CD8-positive, alpha-beta memory T cell (primary cell): ENCODE results near the gene TMEM120A. TPM values are rescaled to one million over a fixed set of nuclear protein-coding genes. Genes with fewer than 3 reads are reported as not detected.

Experiments
- CTCF ChIA-PET: fragments of 350-600 bp; sonication (Branson Sonifier 250); formaldehyde crosslinking; loops from one replicate; lab custom pipeline; 2021; ENCODE audit warnings: antibody characterized with exemption; lab: Charles Lee
- POLR2A ChIA-PET: fragments of 350-600 bp; sonication (Branson Sonifier 250); formaldehyde crosslinking; loops from one replicate; lab custom pipeline; 2021; ENCODE audit warnings: antibody characterized with exemption; lab: Charles Lee
- DNase-seq, 5 donors: peaks; one replicate each; pipeline versions ENCODE4 v3.0.0 to v3.0.0-alpha.2; 2020 to 2022; ENCODE audit warnings: mixed read lengths in 1 of 5
- H3K27ac ChIP-seq: one replicate; pipeline ENCODE4 v1.7.0; 2013; ENCODE audit warnings: low read depth, mild to moderate bottlenecking, low read length, moderate library complexity
- H3K27me3 ChIP-seq: 2 replicates; pipeline ENCODE4 v1.7.0; 2013; ENCODE audit warnings: low read length, mild to moderate bottlenecking; ENCODE audit not compliant: insufficient read depth, poor library complexity, severe bottlenecking
- H3K36me3 ChIP-seq: 2 replicates; pipeline ENCODE4 v1.7.0; 2013; ENCODE audit warnings: mild to moderate bottlenecking, low read length, moderate library complexity; ENCODE audit not compliant: insufficient read depth
- H3K4me1 ChIP-seq: 2 replicates; pipeline ENCODE4 v1.7.0; 2013; ENCODE audit warnings: mild to moderate bottlenecking, low read length, moderate library complexity; ENCODE audit not compliant: insufficient read depth
- H3K4me3 ChIP-seq: 2 replicates; pipeline ENCODE4 v1.7.0; 2013; ENCODE audit warnings: mild to moderate bottlenecking, low read length
- H3K9me3 ChIP-seq: 2 replicates; pipeline ENCODE4 v1.7.0; 2013; ENCODE audit warnings: mild to moderate bottlenecking, low read length
- H3K27ac Mint-ChIP-seq, 8 donors: one replicate each; pipeline ENCODE4 v1.8.0; 2020 to 2021; ENCODE audit warnings: mixed read lengths in 8 of 8, mild to moderate bottlenecking in 6 of 8, inconsistent platforms in 3 of 8, moderate library complexity in 3 of 8
- H3K27me3 Mint-ChIP-seq, 2 donors: one replicate each; pipeline ENCODE4 v1.8.0; 2020 to 2021; ENCODE audit warnings: mixed read lengths in 2 of 2, mild to moderate bottlenecking in 1 of 2, moderate library complexity in 1 of 2
- H3K36me3 Mint-ChIP-seq, 3 donors: one replicate each; pipeline ENCODE4 v1.8.0; 2020 to 2021; ENCODE audit warnings: mixed read lengths in 3 of 3, inconsistent platforms in 1 of 3, mild to moderate bottlenecking in 1 of 3
- H3K4me1 Mint-ChIP-seq, 3 donors: one replicate each; pipeline ENCODE4 v1.8.0; 2020 to 2021; ENCODE audit warnings: mixed read lengths in 3 of 3, inconsistent platforms in 1 of 3, mild to moderate bottlenecking in 1 of 3
- H3K4me3 Mint-ChIP-seq, 7 donors: one replicate each; pipeline ENCODE4 v1.8.0; 2020 to 2021; ENCODE audit warnings: mixed read lengths in 7 of 7, mild to moderate bottlenecking in 6 of 7, moderate library complexity in 4 of 7, inconsistent platforms in 2 of 7
- H3K9me3 Mint-ChIP-seq, 5 donors: one replicate each; pipeline ENCODE4 v1.8.0; 2020 to 2022; ENCODE audit warnings: mixed read lengths in 5 of 5, mild to moderate bottlenecking in 3 of 5, moderate library complexity in 2 of 5, inconsistent platforms in 1 of 5
- polyA plus RNA-seq: library from polyadenylated mRNA; unstranded; fragments of 300-500 nt; fragmentation: Illumina TruSeq; gene quantifications from one replicate; pipeline ENCODE4 v1.2.3, GENCODE V29; 2021
- total RNA-seq, 2 experiments: library from RNA; stranded (reverse); gene quantifications; one replicate each; pipeline ENCODE4 v1.2.3, GENCODE V29; 2021

Gene TMEM120A
- total and polyA plus RNA-seq, 3 experiments from 2014 or later: 30.0 to 41.5 (median 30.6) TPM

DNA sequence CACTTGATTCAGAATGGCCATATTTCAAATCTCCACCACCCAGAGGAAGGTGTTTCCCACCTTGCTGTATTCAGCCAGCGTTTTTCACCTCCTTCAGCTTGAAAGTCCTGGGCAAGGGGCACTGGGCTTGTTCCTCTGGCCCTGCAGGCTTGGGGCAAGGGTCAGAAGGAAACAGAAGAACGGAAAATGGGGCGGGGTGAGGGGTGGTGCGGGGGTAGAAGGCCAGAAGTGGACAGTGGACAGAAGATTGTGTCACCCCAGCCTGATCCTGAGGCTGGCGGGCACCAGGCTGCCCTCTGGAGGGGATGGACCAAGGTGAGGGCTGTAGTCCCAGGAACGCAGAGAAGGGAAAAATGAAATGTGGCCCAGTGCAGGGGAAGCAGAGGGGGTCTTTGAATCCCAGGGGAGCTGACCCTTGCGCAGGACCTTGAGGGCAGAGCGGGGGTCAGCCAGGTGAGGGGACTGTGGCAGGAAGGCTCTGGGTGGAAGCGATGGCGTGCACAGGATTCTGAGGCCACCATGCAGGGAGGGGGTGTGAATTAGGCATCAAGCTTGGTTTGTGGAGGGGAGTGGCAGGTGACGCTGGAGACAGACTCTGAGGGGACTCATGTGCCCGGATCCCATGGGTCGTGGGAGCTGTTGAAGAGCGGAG is 23.0 kb downstream of the TMEM120A start:
- DNase-seq: no peak
- Mint-ChIP-seq H3K27ac (peak overlapping the region in 1 of 8 donors; percentile 86), H3K4me3 (no peak overlapping the region), H3K9me3 (no peaks in the 10 kb centered on the region), H3K36me3 (peaks cover 0 to 58% (median 11%) of the 10 kb centered on the region in 3 donors), H3K4me1 (no peaks in the 10 kb centered on the region), H3K27me3 (no peaks in the 10 kb centered on the region)
- Histone ChIP-seq H3K36me3 (no peaks in the 10 kb centered on the region), H3K27ac (no peak overlapping the region), H3K4me1 (no peaks in the 10 kb centered on the region), H3K9me3 (no peaks in the 10 kb centered on the region), H3K27me3 (no peaks in the 10 kb centered on the region), H3K4me3 (no peak overlapping the region)
- ChIA-PET CTCF (interaction anchor here (1.9 kb wide), 1 partner anchor 48 kb away, joined by 5 read pairs; no protein-coding TSS in a partner anchor), POLR2A (interaction anchor here (0.5 kb wide), 1 partner anchor 232 kb away, joined by 7 read pairs; no protein-coding TSS in a partner anchor)

DNA sequence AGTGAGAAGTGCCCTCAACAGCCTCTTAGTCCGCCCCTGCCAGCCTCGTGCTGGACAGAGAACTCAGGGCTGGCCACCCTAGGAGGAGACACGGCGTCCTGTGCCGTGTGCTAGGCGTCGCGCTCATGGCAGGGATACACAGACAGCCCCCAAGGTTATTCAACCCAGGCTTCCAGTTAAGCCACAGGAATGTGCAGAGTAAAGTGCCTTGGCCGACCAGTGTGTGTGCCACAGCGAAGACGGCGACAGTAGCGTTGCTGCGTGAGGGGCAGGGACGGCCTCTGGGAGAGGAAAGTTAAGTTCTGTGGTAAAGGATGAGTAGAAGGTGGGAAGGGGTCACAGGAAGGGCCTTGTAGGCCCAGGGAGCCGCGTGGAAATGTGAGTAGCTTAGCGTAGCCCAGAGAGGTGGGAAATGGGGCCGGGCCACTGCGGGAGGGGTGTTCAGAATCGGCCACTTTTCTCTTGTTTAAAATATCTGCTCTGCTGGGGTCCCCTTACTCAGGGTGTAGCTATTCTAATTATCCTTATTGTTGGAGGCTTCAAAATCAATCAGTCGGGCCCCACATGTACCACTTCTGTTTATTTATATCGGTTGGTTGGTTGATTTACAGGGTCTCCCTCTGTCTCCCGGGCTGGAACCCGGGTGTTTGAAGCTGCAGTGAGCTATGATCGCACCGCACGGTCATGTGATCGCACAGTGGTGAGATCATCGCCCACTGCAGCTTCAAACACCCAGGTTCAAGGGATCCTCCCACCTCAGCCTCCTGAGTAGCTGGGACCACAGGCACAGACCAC is 24.5 kb downstream of the TMEM120A start:
- Mint-ChIP-seq H3K9me3 (no peaks in the 10 kb centered on the region), H3K27ac (peak overlapping the region in 2 of 8 donors; percentile 48 to 90), H3K36me3 (peaks cover 0 to 66% (median 11%) of the 10 kb centered on the region in 3 donors), H3K4me1 (no peaks in the 10 kb centered on the region), H3K27me3 (no peaks in the 10 kb centered on the region), H3K4me3 (no peak overlapping the region)
- no peak overlapping the region for H3K4me3 ChIP-seq
- ChIA-PET POLR2A (no interaction called here), CTCF (no interaction called here)
- no peaks in the 10 kb centered on the region for H3K4me1 ChIP-seq
- H3K36me3 ChIP-seq: no peaks in the 10 kb centered on the region
- no peak overlapping the region for H3K27ac ChIP-seq
- no peak for DNase-seq
- no peaks in the 10 kb centered on the region for H3K27me3 ChIP-seq
- H3K9me3 ChIP-seq: no peaks in the 10 kb centered on the region

GRCh38 chr7:75969182-75969581 is 25.2 kb downstream of the TMEM120A start:
- Mint-ChIP-seq H3K27me3 (no peaks in the 10 kb centered on the region), H3K4me1 (no peaks in the 10 kb centered on the region), H3K27ac (peak overlapping the region in 2 of 8 donors; percentile 34 to 48), H3K4me3 (no peak overlapping the region), H3K9me3 (no peaks in the 10 kb centered on the region), H3K36me3 (peaks cover 0 to 62% (median 9%) of the 10 kb centered on the region in 3 donors)
- no peaks in the 10 kb centered on the region for H3K4me1 ChIP-seq
- H3K27me3 ChIP-seq: no peaks in the 10 kb centered on the region
- no peaks in the 10 kb centered on the region for H3K36me3 ChIP-seq
- CTCF ChIA-PET: no interaction called here
- H3K9me3 ChIP-seq: no peaks in the 10 kb centered on the region
- H3K27ac ChIP-seq: no peak overlapping the region
- POLR2A ChIA-PET: no interaction called here
- no peak for DNase-seq
- no peak overlapping the region for H3K4me3 ChIP-seq

GRCh38 chr7:75968561-75969001 is 25.8 kb downstream of the TMEM120A start:
- POLR2A ChIA-PET: no interaction called here
- no peak overlapping the region for H3K27ac Mint-ChIP-seq
- no peaks in the 10 kb centered on the region for H3K9me3 Mint-ChIP-seq
- no peaks in the 10 kb centered on the region for H3K4me1 ChIP-seq
- no peaks in the 10 kb centered on the region for H3K27me3 ChIP-seq
- H3K27ac ChIP-seq: no peak overlapping the region
- no peak for DNase-seq
- H3K4me3 ChIP-seq: no peak overlapping the region
- no peak overlapping the region for H3K4me3 Mint-ChIP-seq
- CTCF ChIA-PET: interaction anchor here (1.3 kb wide), 1 partner anchor 51 kb away, joined by 4 read pairs; no protein-coding TSS in a partner anchor
- H3K36me3 ChIP-seq: no peaks in the 10 kb centered on the region
- H3K4me1 Mint-ChIP-seq: no peaks in the 10 kb centered on the region
- H3K9me3 ChIP-seq: no peaks in the 10 kb centered on the region
- H3K27me3 Mint-ChIP-seq: no peaks in the 10 kb centered on the region
- H3K36me3 Mint-ChIP-seq: peaks cover 0 to 57% (median 7%) of the 10 kb centered on the region in 3 donors

GRCh38 chr7:75968012-75968411 is 26.4 kb downstream of the TMEM120A start:
- Mint-ChIP-seq H3K4me3 (no peak overlapping the region), H3K27ac (no peak overlapping the region), H3K4me1 (peaks cover 0 to under 1% (median 0%) of the 10 kb centered on the region in 3 donors), H3K36me3 (peaks cover 0 to 60% (median 7%) of the 10 kb centered on the region in 3 donors), H3K27me3 (no peaks in the 10 kb centered on the region), H3K9me3 (no peaks in the 10 kb centered on the region)
- ChIA-PET CTCF (interaction anchor here (1.3 kb wide), 1 partner anchor 52 kb away, joined by 4 read pairs; no protein-coding TSS in a partner anchor), POLR2A (no interaction called here)
- no peaks in the 10 kb centered on the region for H3K27me3 ChIP-seq
- DNase-seq: no peak
- H3K4me3 ChIP-seq: no peak overlapping the region
- H3K36me3 ChIP-seq: no peaks in the 10 kb centered on the region
- H3K27ac ChIP-seq: no peak overlapping the region
- no peaks in the 10 kb centered on the region for H3K9me3 ChIP-seq
- no peaks in the 10 kb centered on the region for H3K4me1 ChIP-seq

- H3K36me3 ChIP-seq: no peaks in the 10 kb centered on the region
- Mint-ChIP-seq H3K4me1 (peaks cover 0 to 5% (median 0%) of the 10 kb centered on the region in 3 donors), H3K4me3 (no peak overlapping the region), H3K27me3 (no peaks in the 10 kb centered on the region), H3K36me3 (peaks cover 0 to 58% (median 10%) of the 10 kb centered on the region in 3 donors), H3K9me3 (no peaks in the 10 kb centered on the region), H3K27ac (peak overlapping the region in 1 of 8 donors; percentile 79)
- H3K27ac ChIP-seq: no peak overlapping the region
- H3K9me3 ChIP-seq: no peaks in the 10 kb centered on the region
- no peaks in the 10 kb centered on the region for H3K27me3 ChIP-seq
- no peak for DNase-seq
- no peak overlapping the region for H3K4me3 ChIP-seq
- ChIA-PET CTCF (interaction anchor here (1.3 kb wide), 1 partner anchor 52 kb away, joined by 4 read pairs; no protein-coding TSS in a partner anchor), POLR2A (no interaction called here)
- no peaks in the 10 kb centered on the region for H3K4me1 ChIP-seq
Observed at GRCh38 chr7:75967487-75967997, 26.9 kb downstream of the TMEM120A start.

GRCh38 chr7:75967055-75967454 is 27.3 kb downstream of the TMEM120A start:
- H3K4me1 Mint-ChIP-seq: peaks cover 0 to 5% (median 0%) of the 10 kb centered on the region in 3 donors
- Histone ChIP-seq H3K27me3 (no peaks in the 10 kb centered on the region), H3K27ac (no peak overlapping the region), H3K36me3 (no peaks in the 10 kb centered on the region), H3K4me1 (no peaks in the 10 kb centered on the region), H3K9me3 (no peaks in the 10 kb centered on the region), H3K4me3 (no peak overlapping the region)
- peaks cover 0 to 56% (median 9%) of the 10 kb centered on the region in 3 donors for H3K36me3 Mint-ChIP-seq
- H3K27me3 Mint-ChIP-seq: no peaks in the 10 kb centered on the region
- H3K4me3 Mint-ChIP-seq: no peak overlapping the region
- H3K9me3 Mint-ChIP-seq: no peaks in the 10 kb centered on the region
- ChIA-PET CTCF (interaction anchor here (1.3 to 1.6 kb wide), 2 partner anchors 9 to 53 kb away, joined by 4 read pairs; no protein-coding TSS in a partner anchor), POLR2A (no interaction called here)
- DNase-seq: no peak
- peak overlapping the region in 2 of 8 donors; percentile 27 to 79 for H3K27ac Mint-ChIP-seq
